Inferior parietal cortex (tissue), 1 donor: ENCODE results near the gene SYPL1.

Source experiments
- DNase-seq: peaks from one replicate; pipeline ENCODE4 v3.0.0-alpha.2; 2016; ENCODE audit errors: extremely low spot score

Gene SYPL1

DNA sequence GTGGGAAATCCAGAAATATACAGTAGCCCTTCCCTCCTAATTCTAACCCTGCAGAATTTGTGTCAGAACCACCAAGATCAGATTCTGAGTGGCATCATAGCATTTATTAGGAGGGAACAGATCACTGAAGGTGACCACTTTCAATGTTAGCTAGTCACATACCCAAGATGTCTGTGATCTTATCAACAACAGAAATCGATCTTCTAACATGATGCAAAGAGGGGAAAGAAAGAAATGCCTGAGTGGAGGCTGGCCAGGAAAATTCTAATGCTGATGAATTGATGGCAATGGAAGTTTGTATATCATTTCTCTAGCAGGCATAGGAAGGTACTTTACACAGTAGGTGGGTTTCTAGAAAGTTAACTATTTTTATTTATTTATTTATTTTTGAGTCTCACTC, 10.6 kb upstream of the SYPL1 start:
- DNase-seq = no peak

GRCh38 chr7:106121189-106121810, 9.2 kb upstream of the SYPL1 start:
- no peak for DNase-seq

DNA sequence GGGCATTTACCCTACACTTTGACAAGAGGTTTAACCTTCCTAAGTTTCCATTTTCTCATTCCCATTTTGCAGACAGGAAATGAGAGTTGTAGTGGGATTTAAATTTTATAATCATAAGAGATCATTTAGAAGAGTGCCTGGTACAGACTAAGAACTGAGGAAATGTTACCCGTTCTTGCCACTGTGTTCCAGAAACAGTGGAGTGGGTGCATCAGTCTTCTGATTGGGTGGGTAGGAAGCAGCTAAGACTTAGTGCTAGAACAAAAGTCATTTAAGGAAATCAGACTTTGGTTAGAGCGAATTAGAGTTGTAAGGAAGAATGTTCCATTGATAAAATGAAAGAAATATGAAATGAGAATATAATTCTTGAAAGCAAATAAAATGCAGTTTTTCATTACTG, 8.4 kb upstream of the SYPL1 start:
- no peak for DNase-seq

- no peak for DNase-seq
These were observed 7.6 kb upstream of the SYPL1 start for GRCh38 chr7:106119719-106120118.

DNA sequence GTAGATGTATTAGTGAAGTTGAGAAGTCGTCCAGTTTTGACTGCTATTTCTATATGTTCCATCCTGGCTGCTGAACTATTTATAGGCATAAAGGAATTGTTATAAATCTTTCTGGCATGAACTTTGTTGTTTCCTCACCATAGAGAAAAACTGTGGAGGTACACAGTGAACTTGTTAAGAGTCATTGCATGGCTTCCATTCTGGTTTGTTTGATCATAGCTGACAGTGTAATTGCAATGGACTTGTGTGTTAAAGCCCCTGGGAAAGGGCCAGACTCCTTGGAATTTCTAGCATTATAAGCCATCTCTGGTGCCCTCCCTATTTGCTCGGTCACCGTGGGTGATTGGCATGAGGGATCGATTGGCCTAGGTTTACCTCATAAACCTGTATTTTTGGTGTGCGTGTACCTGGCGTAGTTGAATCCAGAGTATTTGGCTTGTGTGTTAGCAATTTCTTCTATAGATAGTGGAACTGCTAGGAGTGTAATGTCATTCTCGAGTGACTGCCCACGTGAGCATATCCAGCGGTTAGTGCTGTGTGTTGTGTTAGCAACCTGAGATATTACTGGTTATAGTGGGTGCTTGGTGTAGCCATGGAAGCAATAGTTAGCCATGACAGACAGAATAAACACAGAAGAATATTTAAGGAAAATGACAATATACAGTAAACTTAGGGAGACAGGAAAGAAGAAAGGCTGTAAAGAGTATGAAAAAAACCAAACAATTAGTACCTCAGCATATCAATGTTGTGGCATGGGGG, 5.9 kb upstream of the SYPL1 start:
- DNase-seq = no peak

DNA sequence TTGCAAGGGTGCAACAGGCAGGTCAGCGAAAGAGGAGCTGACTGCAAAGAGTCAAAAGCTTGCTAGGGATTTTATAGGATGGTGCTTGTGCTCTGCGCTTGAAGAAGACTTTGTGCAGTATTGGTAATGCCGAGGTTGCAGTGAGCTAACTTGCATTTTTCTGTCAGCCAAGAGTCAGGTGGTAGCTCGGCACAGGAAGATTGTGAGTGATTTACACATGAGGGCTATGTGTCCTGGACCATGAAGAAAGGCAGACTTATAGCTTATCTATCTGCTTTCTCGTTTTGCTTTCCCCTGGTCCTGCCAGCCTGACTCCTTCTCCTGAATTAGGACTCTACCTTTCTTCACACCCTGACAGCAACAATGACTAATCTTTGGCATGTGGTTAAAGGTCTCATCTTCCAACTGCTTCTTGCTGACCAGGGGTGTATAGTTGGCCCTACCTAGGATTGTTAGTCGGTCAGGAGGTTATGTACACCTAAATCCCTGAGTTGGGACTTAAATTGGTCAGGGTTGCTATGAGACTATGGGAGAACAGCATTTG, 4.1 kb upstream of the SYPL1 start:
- no peak for DNase-seq

- DNase-seq = no peak
These were observed 2.7 kb upstream of the SYPL1 start for GRCh38 chr7:106114716-106115383.

GRCh38 chr7:106112972-106113421, 885 bp upstream of the SYPL1 start:
- no peak for DNase-seq

GRCh38 chr7:106111655-106112117, 426 bp downstream of the SYPL1 start:
- DNase-seq = no peak

DNA sequence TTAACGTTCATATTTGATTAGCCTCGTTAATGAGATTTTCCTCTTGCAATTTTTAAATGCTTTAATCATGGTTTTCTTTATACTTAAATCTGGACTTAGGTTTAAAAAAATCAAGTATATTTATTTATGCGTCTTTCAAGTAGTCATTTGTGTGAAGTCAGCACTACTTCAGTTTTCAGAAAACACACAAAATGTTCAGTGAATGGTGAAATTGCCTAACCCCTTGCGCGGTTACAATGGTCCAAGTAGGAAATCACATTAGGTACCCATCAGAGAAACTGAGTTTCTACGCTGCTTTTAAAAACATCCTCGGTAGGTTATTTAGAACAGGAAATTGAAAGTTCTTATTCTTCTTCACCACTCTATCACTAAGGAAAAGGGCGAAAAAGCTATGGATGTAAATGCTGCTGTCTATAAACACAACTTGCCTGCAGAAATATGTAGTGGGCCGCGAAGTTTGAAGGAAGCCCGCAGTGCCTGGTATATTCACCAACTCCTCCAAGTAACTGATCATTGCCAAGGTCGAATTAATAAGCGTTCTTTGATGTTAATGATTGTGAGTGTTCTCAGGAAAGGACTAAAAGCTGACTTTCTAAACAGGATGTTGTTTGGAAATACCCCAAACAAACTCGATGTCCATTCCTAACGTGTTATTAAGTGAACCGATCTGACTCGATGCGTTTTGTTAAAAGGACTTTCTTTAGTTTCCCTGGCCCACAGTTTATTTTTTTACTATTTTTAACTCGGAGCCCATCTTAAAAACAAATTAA, 1.0 kb downstream of the SYPL1 start:
- peak; percentile 64 for DNase-seq

GRCh38 chr7:106110238-106110560, 1.9 kb downstream of the SYPL1 start:
- DNase-seq = no peak

DNA sequence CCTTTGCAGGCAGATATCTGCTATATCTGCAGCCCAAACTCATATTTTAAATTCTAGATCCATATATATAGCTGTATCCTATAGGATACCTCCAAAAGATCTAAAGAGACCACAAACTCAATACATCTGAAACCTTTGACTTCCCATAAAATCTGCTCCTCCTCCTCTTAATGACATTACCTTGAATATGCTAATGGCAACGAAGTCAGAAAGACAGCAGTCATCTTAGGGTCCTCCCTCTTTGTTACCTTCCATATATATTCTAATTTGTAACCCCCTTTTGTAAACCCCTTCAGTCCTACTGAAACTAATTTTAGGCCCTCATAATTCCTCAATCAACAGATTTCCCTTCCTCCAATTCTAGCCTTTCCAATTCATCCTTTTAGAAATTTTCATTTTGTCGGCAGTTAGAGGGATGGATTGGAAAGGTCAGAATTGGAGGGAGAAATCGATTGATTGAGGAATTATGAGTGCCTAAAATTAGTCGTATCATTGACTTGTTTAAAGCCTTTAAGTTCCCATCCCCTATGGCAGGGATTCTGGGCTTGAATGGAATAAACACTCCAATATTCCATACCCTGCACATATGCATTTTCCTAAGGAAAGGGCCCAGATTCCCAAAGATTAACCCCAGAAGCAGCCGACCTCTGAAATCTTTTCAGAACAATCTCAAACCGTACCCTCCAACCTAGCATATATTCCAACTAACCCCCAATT, 2.4 kb downstream of the SYPL1 start:
- DNase-seq = no peak

DNA sequence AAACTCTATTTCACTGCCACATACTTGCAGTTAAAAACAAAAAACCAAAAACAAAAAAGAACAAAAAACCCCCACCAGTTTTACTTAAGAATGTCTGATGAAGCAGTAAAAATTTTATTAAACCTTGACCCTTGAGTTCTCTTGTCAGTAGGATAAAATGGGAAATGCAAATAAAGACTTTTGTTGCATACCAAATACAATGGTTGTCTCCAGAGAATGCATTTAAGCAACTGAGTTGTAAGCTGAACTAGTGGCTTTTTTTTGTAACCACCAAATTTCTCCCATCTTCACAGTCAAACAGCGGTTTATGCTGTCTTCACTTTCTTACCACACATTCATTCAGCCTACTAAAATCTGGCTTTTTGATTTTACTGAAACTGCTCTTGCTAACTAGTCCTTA, 3.1 kb downstream of the SYPL1 start:
- no peak for DNase-seq

DNA sequence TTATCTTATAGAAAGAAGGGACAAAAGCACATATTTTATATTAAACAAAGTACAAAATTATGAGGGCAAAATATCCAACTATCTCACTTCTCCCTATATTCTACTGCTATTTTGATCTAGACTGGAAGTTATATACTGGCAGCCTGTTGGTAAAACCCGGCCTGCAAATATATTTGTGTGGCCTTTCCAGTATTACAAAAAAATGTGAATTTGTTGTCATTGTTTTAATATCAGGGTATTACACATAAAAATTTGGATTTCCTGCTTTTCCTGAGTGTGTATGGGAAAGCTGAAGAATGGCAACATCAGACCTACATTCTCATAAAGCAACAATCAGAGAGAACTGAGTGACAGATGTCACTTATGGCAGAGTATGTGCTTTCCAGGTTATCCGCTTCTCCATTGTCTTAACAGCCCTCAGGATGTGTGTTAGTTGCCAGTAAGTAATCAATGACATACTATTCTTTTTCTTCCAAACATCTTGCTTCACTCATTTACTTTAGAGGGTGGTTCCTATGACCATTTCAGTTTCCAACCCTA, 7.3 kb downstream of the SYPL1 start:
- DNase-seq = no peak

DNA sequence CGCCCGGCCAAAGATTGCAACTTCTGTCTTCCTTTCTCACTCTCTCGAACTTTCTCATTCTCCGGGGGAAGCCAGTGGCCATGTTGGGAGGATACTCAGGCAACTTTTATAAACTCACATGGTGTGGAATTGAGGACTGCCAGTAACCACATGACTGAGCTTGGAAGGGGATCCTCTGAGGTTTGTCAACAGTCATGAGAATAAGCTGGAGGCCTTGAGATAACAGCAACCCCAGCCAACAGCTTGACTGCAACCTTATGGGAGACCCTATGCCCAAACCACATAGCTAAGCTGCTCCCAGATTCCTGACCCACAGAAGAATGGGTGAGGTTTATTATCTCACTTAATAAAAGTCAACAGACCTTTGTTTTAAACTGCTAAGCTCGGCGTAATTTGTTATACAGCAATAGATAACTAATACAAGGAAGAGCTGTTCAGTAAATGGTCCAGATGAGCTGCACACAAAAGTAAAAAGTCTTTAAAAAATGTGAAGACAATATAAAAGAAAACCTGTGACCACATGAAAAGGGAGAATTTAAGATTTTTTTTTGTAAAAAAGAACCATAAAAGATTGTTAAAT, 9.6 kb downstream of the SYPL1 start:
- DNase-seq = no peak

DNA sequence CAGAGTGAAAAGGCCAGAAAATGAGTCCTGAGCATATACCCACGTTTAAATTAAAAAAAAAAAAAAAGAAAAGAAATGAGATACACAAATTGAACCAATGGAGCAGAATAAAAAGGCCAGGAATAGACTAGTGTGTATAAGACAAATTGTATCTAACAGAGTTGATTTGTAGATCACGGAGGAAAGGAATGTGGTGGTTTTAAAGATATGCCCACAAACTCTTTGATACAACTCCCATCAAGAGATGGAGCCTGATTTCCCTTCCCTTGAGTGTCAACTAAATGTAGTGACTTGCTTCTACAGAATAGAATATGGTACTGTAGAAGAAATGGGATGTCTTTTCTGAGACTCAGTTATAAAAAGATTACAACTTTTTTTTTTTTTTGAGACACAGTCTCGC, 10.4 kb downstream of the SYPL1 start:
- no peak for DNase-seq

- no peak for DNase-seq
These were observed 11.1 kb downstream of the SYPL1 start for GRCh38 chr7:106100863-106101629.

GRCh38 chr7:106099539-106099938, 12.6 kb downstream of the SYPL1 start:
- DNase-seq = no peak

GRCh38 chr7:106098889-106099288, 13.2 kb downstream of the SYPL1 start:
- DNase-seq = no peak

DNA sequence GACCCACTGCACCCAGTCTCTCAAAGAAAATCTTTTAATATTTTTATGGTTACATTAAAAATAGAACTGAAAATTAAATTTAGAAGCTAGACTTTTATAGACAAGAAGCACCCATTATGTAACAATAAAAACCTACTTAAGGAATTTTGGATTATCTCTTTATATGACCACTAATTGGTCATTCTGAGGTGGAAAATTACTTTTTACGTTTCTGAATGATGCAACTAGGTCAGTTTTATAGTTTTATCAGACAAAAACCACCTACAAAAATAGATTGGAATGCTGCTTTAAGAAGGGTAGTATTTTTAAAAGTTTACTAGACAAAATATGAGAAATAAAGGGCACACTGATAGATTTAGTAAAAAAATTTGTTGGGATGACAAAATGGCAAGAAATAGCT, 16.5 kb downstream of the SYPL1 start:
- no peak for DNase-seq
